HCT116 (cell line): Measurements from ENCODE around the gene NEK11.

Experiments used
- CEBPB ChIP-seq: IDR thresholded peaks from 2 replicates; pipeline ENCODE4 v1.6.1; 2012; ENCODE audit warnings: low read depth
- CTCF ChIP-seq, 3 experiments: fragments of 200-600 bp in 1 of 3; sonication (generic) in 1 of 3; IDR thresholded peaks in 2 of 3; conservative IDR thresholded peaks in 1 of 3; 2 replicates each; pipeline ENCODE4 v1.5.1; 2012 to 2017; ENCODE audit warnings: low read depth in 2 of 3, low read length in 2 of 3, antibody characterized with exemption in 1 of 3, borderline replicate concordance in 1 of 3, control low read depth in 1 of 3, mild to moderate bottlenecking in 1 of 3, mixed read lengths in 1 of 3, mixed run types in 1 of 3, moderate library complexity in 1 of 3; ENCODE audit not compliant: insufficient read depth in 1 of 3
- EZH2 ChIP-seq: fragments of 200-600 bp; sonication (generic); IDR thresholded peaks from 2 replicates; pipeline ENCODE4 v1.6.1; 2017; ENCODE audit warnings: antibody characterized with exemption, mixed run types
- SP1 ChIP-seq: IDR thresholded peaks from 2 replicates; pipeline ENCODE4 v1.6.1; 2012; ENCODE audit warnings: low read depth
- ZNF274 ChIP-seq: fragments of 200-500 bp; sonication (Bioruptor generic); IDR thresholded peaks from 2 replicates; pipeline ENCODE4 v1.6.1; 2014; ENCODE audit warnings: mild to moderate bottlenecking, low read depth, low read length, inconsistent platforms

DNA sequence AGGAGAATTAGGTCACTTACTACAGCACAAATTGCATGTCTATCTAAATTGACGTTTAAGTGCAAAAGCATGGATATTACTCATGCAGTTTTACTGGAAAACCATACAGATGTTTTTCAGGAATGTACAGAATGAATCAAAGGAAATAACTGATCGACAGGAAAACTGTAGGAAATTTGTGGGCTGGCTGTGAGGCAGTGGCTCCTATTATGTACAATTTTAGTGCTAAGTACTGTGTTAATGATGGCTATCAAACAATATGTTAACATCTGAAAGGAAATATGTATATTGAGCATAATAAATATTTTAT, 361.8 kb downstream of the NEK11 start:
- no peak for TF ChIP-seq CTCF (IDR thresholded peaks at IDR 0.05 in 2 of 3, conservative IDR thresholded peaks at IDR 0.05 in 1 of 3; ENCODE audit: borderline replicate concordance in 1 of 3, insufficient read depth in 1 of 3, low read depth in 2 of 3, low read length in 2 of 3)
- no peak for TF ChIP-seq EZH2
- TF ChIP-seq CEBPB = no peak
- no peak for TF ChIP-seq SP1
- TF ChIP-seq ZNF274 = no peak
